GM23338 (cell line): Measurements from ENCODE around the gene CNPY1.

Source experiments
- EZH2phosphoT487 ChIP-seq: fragments of 200-600 bp; sonication (generic); IDR thresholded peaks from one replicate; pipeline ENCODE4 v1.8.1; 2018; ENCODE audit warnings: antibody characterized with exemption; ENCODE audit not compliant: unreplicated experiment
- TF ChIP-seq, protein P1 (sequence below), 2 experiments: fragments of 200-600 bp in 1 of 2; sonication (generic) in 1 of 2; conservative IDR thresholded peaks; 2 replicates each; pipeline versions ENCODE4 v1.5.1 to v1.6.1; 2016 to 2017; ENCODE audit warnings: antibody characterized with exemption in 2 of 2, low read depth in 2 of 2, mild to moderate bottlenecking in 2 of 2, moderate library complexity in 1 of 2

DNA sequence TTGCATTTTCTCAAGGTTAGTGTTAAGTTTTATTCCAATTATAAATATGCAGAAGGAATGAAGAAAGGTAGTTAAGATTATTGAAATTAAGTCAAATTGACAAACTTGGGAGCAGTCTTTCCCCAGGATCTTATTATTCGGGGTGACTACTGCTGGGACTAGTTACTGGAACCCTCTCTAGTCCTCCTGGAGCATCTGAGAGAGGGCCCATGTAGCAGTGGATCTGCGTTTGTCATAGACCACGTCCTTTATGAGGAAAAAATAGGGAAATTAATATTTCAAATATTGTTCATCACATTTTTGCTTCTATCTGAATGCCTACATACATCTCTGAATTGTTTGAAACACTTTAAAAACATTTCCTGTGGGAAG is 41.0 kb downstream of the CNPY1 start:
- TF ChIP-seq, protein P1, sequence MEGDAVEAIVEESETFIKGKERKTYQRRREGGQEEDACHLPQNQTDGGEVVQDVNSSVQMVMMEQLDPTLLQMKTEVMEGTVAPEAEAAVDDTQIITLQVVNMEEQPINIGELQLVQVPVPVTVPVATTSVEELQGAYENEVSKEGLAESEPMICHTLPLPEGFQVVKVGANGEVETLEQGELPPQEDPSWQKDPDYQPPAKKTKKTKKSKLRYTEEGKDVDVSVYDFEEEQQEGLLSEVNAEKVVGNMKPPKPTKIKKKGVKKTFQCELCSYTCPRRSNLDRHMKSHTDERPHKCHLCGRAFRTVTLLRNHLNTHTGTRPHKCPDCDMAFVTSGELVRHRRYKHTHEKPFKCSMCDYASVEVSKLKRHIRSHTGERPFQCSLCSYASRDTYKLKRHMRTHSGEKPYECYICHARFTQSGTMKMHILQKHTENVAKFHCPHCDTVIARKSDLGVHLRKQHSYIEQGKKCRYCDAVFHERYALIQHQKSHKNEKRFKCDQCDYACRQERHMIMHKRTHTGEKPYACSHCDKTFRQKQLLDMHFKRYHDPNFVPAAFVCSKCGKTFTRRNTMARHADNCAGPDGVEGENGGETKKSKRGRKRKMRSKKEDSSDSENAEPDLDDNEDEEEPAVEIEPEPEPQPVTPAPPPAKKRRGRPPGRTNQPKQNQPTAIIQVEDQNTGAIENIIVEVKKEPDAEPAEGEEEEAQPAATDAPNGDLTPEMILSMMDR (conservative IDR thresholded peaks at IDR 0.05; ENCODE audit: low read depth in 2 of 2), result no peak
- no peak for TF ChIP-seq EZH2phosphoT487
